Fibroblast of upper back skin (primary cell): ENCODE data around the gene SULF2.

Experiments
- DNase-seq: peaks from one replicate; pipeline ENCODE4 v3.0.0-alpha.2; 2013

The SULF2 gene

DNA sequence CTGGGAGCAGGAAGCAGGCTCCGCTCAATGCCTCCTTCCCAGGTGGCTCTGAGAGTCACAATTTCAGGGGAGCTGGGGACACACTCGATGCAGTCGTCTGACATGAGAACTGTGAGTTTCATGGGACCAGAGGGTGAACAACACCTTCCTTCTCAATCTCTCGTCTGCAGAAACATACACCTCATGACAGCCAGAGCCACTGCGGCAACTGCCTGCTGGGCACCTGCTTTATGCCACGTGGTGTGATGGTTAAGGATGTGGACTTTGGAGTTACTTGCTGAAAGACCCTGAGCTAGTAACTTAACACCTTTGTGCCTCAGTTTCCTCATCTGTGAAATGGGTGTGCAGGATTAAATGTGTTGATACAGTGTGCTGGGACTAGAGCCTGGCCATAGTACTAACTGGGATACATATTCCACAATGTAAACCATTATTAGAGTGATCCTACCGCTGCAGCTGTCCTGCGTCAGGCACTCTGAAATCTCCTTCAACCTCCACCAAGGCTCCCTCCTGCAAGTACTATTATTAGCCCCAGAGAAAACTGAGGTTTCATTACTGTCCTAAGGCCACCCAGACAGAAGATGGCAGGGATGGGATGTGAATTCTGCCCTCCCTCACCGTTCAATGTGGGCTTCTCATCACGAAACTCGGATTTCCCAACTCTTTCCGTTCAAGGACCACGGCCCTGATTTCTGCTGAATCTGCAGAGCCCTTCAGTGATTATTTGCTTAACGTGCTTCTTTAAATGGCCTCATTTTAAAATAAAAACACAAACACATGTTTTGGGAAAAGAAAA, 24.4 kb downstream of the SULF2 start:
- no peak for DNase-seq

DNA sequence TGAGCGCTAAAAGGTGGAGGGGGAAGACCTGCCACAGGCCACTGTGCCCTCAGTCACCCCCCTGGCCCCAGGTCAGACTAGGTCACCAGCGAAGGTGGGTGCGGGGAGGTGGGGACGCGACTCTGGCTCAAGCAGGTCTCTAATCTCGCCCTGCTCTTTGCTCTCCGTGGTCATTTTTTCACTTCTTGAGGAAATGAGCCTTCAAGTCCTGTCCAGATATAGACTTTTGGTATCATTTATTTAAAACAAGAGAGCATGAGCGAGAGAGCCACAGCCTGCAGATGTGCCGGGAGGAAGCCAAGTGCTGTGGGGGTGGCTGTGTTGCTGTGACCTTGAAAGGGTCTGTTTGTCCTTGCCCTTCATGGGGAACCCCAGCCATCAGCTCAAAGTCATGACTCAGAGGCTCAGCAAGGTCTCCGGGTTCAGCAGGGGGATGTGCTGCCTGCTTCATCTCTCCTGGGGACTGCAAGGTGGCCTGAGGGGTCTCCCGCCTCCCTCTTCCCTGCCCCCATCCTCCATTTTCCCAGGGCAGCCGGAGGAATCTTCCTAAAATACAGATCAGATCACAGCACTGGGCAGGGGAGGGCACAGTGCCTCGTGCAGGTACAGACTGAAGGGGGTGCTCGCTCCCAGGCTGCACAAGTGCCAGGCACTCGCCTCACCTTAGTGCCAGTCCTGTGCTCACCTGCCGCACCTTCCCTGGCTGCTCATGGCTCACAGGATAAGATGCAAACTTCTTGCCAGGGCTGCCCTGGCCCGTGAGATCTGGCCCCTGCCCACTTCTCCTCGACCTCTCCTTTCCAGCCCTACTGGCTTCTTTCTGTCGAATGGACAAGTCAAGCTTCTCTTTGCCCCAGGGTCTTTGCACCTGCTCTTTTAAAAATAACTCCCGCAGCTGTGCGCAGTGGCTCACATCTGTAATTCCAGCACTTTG, 26.5 kb downstream of the SULF2 start:
- no peak for DNase-seq

DNA sequence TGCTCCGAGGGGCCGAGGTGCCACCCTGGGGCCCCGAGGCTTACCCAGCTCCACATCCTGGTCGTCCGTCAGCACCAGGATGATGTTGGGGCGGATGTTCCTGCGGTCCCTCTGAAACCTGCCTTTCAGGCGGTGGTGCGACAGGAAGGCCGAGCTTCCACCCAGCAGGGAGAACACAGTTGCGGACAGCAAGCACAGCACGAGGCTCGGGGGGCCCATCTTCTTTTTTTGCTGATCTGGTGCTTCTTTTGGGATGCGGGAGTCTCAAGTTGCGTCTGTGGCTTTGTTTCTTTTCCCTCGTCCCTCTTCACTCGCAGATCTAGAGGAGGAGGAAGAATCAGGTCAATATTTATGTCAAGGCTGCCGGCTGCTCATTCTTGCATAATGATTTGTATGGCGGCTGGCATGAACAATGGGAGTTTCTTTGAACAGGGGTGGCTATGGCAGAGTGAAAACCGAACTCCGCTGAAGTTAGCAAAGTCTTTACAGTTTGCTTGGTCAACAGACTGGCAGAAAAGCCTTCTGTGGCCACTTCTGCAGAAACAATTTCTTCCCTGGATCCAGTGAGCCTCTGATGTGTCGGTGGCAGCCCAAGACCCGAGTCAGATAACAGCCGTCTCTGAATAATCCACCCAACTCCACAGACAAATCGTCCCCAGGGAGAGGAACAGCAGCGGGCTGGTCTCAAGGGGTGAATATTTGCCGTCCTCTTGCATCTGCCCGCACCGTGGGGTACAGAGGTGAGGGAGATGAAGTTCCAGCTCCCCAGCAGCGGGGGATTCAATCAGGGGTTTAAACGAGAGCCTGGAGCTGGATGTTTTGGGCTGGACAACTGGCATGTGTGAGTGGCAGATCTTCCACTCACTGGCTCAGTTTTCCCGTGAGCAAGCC, 27.9 kb downstream of the SULF2 start:
- no peak for DNase-seq

DNA sequence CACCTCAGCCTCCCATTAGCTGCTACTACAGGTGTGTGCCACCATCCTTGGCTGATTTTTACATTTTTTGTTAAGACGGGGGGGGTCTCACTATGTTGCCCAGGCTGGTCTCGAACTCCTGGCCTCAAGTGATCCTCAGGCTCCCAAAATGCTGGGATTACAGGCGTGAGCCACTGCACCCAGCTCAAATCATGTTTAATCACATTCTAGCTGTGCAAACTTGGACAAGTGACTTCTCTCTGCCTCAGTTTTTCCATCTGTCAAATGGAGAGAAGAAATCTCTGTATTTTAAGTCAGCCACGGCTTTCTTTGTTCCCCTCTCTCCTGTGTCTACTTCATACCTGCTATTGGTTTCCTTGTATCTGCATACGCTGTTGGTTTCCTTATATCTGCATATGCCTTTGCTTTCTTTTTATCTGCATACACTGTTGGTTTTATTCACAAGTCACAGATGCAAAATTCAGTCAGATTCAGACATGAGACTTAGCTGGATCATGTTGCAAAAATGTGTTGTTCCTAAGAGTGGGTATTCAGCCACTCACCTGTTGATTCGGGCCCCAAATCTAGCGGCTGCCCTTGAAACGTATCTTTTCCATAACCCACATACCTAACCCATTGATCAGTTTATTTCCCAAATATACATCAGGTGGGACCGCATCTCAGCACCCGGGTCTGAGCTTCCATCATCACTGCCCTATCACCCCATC, 30.2 kb downstream of the SULF2 start:
- DNase-seq = no peak

DNA sequence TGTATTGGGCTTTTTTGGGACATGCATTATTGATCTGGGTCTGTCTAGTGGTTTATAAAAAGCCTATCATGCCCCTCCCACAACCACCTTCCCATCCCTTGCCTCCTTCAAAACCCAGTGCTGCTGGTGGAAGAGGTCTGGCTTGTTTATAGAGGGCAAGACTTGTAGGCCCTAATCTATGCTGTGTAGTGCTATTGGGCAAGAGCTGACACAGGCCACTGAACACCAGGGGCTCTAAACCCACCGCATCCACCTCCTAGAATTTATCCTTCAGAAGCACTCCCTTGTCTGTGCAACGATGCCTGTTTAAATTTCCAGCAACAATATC, 30.9 kb downstream of the SULF2 start:
- no peak for DNase-seq

DNA sequence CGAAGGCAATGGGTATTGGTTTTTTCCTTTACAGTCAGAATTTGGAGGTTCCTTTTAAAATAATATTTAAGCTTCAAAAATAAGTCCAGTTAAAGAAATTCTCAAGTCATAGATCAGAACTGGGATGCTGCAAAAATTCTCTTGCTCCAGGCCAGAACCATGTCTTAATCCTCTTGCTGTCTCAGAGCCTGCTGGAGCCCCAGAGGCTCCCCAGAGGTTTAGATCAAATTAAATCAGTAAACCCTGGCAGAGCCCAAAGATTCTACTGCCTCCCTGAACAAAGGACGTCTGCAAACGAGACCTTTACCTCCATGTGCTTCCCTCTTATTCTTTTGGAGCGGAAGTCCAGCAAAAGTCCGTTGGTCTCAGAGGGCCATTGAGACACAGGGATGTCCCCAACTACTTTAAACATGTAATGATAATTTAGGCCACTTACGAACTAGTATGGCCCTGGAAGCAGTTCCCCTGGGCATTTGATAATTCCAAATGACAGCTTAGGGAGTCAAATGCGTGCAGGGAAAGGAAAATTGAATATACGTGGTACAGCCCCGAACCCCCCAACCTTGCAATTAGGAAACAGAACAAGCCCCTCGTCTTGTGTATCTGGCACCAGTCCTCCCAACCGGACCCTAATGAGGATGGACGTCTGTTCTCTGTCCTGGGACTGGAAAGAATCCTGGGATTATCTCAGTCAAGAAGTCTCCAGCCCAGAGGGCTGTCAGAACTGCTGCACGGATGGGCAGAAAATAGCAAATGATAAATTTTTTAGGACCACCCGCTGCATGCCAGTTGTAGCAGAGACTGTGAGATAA, 31.5 kb downstream of the SULF2 start:
- no peak for DNase-seq

DNA sequence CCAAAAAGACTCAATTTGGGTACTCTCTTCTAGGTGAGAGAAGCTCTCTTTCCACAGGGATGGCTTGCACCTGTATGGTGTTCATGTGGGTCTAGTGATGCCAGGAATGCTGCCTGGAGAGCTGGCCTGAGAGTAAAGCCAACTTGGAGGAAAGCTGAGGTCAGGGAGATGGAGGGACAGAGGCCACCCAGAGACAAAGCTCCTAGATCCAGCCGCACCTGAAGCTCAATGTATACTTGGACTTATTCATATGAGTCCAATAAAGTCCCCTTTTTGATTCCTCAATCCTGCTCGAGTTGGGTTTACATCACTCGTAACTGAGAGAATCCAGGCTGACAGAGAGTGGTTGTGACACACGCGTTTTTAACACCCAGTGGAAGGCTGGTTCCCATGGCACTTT, 33.8 kb downstream of the SULF2 start:
- DNase-seq = no peak

DNA sequence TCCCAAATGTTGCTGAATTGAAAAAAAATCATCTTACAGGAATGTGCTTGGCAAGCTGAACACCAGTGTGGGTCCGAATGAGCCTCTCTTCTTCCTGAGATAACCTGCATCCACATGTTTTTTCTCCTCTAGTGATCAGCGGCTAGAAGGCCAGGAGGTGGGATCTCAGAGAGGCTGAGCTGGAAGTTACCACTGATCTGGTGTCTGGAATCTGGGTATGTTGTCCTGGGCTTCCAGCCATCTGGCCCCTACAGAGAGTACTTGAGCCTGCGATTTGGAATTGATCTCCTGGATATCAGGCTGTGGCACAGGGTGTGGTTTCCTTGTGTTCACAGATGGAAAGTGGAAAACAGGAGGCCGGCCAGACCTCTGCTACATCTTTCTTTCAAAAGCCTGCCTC, 35.9 kb downstream of the SULF2 start:
- DNase-seq = peak; percentile 69

DNA sequence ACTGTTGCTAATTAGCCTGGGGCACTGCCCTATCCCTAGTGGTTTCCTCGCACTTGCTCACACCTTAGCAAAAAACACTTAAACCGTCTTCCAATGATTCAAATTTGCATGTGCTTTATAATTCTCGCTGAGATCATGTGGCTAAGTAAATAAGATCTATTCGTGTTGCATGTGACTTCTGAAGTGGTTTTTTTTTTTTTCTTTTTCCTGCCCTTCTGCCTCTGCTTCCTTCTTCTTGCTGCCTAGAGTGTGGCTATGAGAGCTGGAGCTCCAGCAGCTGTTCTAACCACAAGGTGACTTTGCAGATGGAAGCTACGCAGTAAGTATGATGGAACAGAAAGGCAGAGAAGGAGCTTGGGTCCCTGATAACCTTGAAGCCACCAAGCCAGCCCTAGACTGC, 36.5 kb downstream of the SULF2 start:
- peak; percentile 8 for DNase-seq

DNA sequence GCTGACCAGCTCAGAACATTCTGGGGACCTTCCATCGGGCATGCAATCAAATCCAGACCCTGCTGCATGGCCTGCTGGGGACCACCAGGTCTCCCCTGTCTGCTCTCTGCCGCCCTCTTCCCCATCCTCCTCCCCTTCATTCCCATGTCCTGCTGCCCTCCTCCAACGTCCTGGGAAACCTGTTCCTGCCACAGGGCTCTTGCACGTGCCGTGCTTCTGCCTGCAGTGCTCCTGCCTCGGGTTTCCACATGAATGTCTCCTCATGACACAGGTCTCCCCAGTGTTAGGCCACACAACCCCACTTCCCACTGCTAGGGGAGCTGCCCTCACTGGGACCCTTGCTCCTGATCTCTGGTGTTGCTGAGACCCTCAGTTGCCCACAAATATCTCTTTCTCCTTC, 37.2 kb downstream of the SULF2 start:
- DNase-seq = no peak

DNA sequence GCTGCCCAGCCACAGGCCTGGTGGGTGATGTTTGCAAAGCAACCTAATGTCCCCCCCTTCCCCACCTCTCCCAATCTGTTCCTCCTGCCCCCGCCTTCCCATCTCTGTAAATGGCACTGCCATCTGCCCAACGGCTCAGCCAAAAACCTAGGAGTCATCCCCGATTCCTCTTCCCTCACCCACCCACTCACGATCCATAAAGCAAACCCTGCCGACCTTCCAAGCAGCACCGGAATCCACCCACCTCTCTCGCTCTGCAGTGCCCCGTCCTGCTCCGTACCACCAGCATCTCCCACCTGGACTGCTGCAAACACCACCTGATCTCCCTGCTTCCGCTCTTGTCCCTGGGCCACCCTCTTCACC, 37.6 kb downstream of the SULF2 start:
- no peak for DNase-seq

DNA sequence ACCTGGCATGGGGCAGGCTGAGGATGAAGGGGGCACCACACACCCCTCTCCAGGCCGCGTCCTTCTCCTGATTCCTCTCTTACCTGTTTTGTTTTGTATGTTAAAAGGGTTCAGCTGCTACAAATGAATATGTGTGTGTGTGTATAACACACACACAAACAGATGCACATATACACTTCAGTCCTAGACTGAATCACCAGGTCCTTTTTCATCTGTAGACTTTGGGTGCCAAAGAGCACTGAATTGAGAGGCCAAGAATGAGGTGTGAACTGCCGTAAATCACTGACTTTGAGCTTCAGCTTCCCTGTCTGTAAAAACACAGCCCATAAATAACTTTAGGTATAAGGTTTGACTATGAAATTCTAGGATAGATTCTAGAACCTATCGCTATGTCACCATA, 40.5 kb downstream of the SULF2 start:
- DNase-seq = no peak

DNA sequence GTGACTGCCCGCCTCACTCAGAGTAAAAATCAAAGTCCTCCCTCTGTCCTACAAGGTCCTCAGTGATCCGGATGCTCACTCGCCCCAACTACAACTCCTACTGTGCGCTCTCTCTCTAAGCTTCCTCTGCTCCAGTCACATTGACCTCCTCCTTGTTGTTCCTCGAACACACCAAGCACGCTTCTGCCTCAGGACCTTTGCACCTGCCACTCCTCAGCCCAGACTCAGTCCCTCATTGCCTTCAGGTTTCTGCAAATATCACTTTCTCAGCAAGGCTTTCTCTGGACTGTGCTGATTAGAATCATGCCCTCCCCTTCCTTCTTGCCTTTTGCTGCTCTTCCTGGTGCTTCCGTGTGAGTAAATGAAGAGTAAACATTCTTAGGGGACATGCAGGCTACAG, 41.6 kb downstream of the SULF2 start:
- DNase-seq = no peak

DNA sequence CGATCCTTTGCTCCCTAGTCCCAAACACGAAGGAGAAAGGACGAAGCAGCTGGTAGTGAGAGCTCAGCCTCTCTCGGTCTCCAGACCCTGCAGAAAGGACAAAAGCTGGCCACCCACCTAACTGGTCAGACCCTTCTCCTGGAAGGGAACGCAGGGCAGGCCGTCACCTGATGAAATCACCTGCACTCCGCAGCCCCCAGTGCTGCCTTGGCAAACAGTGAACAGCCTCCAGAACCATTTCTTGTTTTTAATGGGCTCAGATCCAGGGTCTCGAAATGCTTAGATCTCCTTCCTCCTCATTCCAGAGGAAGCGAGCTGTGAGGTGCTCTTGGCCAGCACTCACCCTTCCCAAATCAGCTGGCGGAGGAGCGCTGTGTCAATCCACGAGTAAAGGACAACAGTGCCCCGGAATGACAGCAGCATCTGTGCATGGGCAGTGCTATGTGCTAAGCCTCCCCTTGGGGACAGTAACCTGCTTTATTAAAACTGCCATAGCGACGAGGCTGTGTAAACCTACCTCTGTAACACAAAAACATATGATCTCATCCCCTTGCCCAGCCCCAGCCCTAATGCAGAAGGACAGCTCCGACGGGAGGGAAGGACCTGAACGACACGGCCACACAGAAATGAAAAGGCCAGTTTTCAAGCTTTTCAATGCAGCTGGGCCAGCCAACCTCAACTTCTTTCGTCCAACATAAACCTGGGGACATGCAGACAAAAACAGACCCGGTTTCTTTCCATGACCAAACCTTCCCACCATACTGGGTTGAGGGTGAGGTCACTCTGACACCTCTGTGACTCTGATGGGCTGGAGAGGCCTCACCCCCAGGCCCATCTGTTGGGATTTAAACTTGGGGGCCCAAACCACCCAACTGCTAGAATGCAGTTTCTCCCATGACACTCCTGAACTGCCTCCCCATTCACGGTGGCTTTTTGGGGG, 43.3 kb downstream of the SULF2 start:
- no peak for DNase-seq

DNA sequence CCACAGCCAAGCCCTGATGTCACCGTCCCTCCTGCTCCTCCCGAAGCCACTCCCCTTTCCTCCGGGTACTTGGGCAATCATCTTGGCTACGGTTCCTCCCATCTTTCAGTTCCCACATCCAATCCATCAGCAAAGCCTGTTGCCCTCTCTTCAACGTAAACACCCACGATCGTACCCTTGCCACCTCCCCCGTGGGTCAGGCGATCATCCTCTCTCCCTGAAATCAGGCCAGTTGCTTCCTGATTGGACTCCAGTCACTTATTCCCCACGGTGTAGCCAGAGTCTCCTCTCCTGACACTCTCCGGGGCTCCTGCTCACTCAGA, 44.5 kb downstream of the SULF2 start:
- no peak for DNase-seq

DNA sequence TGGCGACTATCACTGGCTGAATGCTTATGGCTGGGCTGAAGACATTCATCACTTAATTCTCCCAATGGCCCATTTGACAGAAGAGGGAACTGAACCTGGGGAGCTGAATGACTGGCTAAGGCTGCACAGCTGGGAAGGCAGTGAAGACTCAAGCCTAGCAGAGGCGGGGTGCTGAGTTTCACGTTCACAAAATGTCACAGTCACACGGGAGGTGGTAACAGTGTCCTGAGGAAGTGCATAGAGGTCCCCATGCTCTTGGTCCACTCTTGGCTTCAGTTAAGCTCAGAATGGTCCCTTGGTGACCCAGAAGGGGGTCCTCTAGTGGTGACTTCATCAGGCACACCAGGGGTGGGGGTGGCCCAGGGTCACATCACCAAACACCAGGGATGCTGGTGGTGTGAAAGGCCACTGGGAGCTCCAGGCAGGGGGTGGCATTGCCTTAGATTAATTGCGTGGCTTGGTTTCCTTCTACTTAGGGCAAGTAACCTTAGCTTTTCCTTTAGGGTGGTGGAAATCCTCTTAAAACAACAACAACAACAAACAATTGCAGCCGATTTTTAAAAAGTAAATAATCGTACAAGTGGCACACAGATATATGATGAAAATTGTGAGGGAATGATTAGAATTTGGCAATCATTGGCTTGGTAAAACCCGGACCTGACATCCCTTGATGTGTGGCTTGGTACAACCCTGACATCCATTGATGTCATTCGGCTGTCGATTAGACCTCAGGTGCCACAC, 45.0 kb downstream of the SULF2 start:
- no peak for DNase-seq

DNA sequence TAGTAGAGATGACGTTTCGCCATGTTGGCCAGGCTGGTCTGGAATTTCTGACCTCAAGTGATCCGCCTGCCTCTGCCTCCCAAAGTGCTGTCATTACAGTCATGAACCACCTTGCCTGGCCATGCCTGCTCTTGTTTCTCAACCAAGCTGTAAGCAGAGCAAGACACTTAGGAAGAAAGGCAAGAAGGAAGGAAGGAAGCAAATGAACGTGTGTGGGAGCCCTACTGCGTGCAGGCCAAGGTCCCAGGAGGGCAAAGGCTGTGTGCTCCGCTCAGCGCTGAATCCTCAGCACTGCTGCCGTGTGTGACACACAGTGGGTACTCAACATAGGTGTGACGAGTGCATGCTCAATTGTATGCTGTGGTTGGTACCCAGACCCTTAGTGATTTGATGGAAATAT, 47.4 kb downstream of the SULF2 start:
- no peak for DNase-seq

DNA sequence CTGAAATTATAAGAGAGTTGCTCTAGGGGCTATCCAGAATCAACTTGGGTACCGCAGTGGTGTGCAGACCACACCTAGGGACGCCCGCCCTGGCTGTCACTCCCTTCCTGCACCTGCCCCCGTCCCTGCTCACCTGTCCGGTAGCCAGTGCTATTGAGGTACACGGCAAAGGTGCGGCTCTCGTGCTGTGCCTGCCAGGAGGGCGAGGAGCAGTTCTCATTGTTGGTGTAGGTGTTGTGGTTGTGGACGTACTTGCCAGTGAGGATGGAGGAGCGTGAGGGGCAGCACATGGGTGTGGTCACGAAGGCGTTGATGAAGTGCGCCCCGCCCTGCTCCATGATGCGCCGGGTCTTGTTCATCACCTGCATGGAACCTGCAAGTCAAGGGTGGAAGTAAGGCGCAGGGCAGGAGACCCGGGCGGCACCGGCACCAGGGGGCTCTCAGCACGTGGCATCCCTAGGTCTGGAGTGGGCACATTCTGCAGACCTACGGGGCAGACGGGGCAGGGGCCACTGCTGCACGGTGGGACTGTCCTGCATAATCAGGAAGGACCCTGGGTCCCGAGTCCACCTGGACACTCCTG, 48.6 kb downstream of the SULF2 start:
- no peak for DNase-seq
